ENCODE measurements around the gene SLC35E1.

- no peak for TF ChIP-seq EZH2phosphoT487 (IDR thresholded peaks at IDR 0.05; ENCODE audit: low read depth)
- TF ChIP-seq, protein P1, sequence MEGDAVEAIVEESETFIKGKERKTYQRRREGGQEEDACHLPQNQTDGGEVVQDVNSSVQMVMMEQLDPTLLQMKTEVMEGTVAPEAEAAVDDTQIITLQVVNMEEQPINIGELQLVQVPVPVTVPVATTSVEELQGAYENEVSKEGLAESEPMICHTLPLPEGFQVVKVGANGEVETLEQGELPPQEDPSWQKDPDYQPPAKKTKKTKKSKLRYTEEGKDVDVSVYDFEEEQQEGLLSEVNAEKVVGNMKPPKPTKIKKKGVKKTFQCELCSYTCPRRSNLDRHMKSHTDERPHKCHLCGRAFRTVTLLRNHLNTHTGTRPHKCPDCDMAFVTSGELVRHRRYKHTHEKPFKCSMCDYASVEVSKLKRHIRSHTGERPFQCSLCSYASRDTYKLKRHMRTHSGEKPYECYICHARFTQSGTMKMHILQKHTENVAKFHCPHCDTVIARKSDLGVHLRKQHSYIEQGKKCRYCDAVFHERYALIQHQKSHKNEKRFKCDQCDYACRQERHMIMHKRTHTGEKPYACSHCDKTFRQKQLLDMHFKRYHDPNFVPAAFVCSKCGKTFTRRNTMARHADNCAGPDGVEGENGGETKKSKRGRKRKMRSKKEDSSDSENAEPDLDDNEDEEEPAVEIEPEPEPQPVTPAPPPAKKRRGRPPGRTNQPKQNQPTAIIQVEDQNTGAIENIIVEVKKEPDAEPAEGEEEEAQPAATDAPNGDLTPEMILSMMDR (IDR thresholded peaks at IDR 0.05; ENCODE audit: low read depth, low read length), result no peak
Observed at GRCh38 chr19:16594681-16595091, 22.5 kb upstream of the SLC35E1 start.

Data from OCI-LY3 (cell line).